Stimulated activated naive CD8-positive, alpha-beta T cell treated with anti-CD3 and anti-CD28 coated beads, Interleukin-15, Interleukin-2, amounts not matched to agents 100 U/mL and 50 U/mL, for 24 hours (primary cell): Measurements from ENCODE around the gene CMTM5.
"Not testable (repeated sequence)": the region's sequence is repeated elsewhere in the genome, so short reads cannot be mapped to it uniquely, and the experiment has no call there.

ENCODE experiments used
- ATAC-seq: fragments of 150-1000 bp; cut with Tn5 transposase; one replicate; pipeline ENCODE4 v1.10.0; 2021
- DNase-seq: peaks from one replicate; pipeline ENCODE4 v3.0.0; 2021

CMTM5 gene

GRCh38 chr14:23399136-23399535 lies 22.3 kb downstream of the CMTM5 start:
- ATAC-seq (no peak), DNase-seq (no peak)

GRCh38 chr14:23399591-23399990 lies 22.7 kb downstream of the CMTM5 start:
- DNase-seq (no peak), ATAC-seq (no peak)

GRCh38 chr14:23400496-23401149 lies 23.8 kb downstream of the CMTM5 start:
- not testable (repeated sequence) for DNase-seq, ATAC-seq

GRCh38 chr14:23401291-23401690 lies 24.4 kb downstream of the CMTM5 start:
- ATAC-seq, result no peak
- DNase-seq, result no peak

DNA sequence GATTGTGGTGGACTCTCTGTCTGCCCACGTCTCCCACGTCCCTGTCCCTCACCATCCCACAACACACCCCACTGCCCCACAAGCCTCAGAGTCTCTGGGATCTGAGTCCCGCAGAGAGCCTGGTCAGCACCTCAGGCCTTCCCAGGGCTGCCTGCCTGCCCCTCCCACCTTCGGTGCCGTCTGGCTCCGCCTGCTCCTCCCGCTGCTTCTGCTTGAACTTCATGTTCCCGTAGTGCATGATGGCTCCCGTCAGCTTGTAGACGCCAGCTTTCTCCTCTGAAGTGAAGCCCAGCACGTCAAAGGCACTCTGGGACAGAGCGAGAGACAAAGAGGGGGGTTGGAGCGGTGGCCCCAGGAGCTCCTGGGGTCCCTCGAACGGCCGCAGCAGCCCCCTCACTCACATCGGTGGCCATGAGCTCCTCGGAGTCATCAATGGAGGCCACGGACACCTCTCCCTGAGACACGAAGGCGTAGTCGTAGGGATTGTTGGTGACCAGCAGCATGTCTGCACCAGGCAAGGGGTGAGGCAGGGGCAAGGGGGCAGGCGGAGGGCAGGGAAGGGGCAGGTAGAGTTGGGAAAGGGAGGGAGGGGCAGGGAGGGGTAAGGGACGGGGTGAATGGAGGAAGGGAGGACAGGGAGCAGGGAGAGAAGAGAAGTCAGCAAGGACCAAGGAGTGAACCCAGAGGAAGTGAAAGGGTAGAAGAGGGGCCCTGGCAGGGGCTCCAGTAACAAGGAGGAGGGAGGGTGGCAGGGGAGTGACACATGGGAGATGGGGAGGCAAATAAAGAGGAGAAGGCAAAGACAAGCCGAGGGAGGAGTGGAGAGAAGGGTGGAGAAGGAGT lies 25.7 kb downstream of the CMTM5 start:
- DNase-seq (no peak), ATAC-seq (no peak)

DNA sequence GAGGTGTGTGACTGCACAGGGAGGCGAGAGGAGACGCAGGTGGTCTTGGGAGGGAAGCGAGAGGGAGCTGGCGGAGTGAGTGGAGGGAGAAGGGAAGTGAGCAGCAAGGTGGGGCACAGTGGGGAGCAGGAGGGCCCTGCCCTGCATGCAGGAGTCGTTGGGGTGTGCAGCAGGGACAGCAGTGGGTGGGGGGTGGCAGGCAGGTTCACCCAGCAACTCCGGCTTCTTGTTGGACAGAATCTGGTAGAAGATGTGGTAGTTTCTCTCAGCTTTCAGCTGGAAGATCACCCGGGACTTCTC lies 26.2 kb downstream of the CMTM5 start:
- DNase-seq (no peak), ATAC-seq (no peak)

- ATAC-seq (no peak), DNase-seq (no peak)
Measured at GRCh38 chr14:23403908-23404307, 27.1 kb downstream of the CMTM5 start.

GRCh38 chr14:23404331-23404900 lies 27.6 kb downstream of the CMTM5 start:
- no peak for DNase-seq
- ATAC-seq, result no peak

DNA sequence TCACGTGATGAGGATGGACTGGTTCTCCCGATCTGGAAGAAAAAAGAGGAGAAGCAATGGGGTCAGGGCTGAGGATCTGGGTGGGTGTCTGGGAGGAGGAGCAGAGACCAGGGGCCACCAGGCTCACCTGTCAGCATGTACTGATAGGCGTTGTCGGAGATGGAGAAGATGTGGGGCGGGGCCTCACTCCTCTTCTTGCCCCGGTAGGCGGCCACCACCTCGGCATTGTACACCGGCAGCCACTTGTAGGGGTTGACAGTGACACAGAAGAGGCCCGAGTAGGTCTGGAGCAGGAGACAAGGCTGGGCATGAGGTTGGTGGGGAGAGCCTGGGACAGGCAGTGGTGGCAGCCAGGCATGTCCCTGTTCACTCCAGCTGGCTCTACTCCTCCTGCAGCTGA lies 28.2 kb downstream of the CMTM5 start:
- DNase-seq (no peak), ATAC-seq (no peak)

DNA sequence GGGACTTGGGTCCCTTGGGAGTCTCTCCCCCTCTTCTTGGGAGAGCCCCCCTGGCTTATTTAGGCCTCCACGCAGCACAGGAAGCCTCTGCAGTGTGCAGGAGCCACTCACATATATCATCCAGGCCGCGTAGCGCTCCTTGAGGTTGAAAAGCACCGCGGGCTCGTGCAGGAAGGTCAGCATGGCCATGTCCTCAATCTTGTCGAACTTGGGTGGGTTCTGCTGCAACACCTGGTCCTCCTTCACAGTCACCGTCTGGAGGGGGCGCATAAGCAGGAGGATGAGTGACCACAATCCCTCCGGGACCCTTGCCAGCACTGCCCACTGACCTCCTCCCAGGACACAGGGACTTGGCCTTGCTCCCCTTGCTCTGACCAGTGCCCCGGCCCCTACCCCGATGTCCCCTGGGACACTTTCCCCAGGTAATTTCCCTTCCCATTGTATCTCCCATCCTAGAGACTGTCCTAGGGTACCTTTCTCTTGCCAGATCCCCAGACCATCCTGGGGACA lies 28.7 kb downstream of the CMTM5 start:
- ATAC-seq, result no peak
- DNase-seq, result no peak

- ATAC-seq (no peak), DNase-seq (no peak)
Measured at GRCh38 chr14:23406244-23406643, 29.4 kb downstream of the CMTM5 start.

DNA sequence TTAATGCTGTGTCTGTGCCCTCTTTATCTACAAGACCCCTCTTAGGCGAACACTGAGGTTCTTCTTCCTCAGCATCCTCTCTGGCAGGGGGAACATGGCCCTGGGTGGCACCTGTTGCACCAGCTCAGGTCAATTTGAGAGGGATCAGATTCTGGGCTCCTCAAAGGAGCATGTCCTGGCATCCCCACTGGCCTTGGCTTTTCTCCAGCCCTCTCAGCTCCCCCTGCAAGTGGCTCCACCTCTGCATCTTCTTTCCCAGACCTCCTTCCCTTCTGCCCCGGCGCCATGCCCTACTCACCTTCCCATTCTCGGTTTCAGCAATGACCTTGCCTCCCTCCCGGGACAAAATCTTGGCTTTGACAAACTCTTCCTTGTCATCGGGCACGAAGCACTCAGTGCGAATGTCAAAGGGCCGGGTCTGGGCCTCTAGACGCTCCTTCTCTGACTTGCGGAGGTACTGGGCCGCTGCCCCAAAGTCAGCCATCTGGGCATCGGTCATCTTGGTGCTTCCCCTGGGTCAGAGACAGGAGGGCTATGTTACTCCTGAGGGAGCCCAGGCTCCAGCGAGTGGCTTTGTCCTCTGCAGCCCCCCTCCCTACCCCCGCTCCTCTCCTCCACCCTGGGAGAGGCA lies 30.0 kb downstream of the CMTM5 start:
- ATAC-seq (no peak), DNase-seq (no peak)

DNA sequence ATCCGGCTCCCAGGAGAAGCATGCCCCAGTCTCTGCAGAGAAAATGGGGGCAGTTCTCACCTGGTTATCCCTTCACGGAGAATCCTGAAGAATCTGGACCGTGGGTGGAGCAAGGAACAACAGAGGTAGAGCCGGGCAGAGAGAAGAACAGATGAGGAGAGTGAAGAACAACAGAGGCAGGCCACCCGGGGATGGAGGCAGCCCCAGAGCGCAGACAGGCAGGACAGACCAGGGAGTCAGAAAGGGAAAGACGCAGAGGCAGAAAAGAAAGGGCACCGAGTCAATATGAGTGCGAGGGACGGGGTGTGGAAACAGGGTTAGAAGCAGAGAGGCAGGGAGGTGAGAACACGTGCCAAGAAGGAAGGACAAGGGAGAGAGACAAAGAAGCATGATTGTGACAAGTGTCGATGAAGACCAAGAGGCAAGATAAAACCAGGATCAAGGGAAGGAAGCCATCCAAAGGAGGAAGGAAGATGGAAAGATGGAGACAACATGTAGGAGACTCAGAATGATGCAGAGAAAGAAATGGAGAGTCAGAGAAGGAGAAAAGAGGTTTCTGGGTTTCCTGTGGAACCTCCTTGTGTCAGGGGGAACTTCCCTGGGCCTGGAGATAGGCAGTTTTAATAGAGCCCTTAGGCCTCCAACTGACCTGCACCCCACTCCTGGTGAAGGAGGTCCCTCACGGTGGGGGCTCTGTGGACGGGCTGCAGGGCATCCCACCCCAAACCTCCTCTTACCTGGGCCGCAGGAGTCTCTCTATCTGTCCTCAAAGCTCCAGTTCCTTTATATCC lies 30.9 kb downstream of the CMTM5 start, which contains the start of gene MYH6:
Gene MYH6, minus strand, starts transcription at position 758 of the 791 bp plus-strand sequence. CDS start 1,050 bp downstream, outside the sequence.
- no peak for ATAC-seq
- no peak for DNase-seq

- ATAC-seq (no peak), DNase-seq (no peak)
Measured at GRCh38 chr14:23408307-23408630, 31.4 kb downstream of the CMTM5 start.

DNA sequence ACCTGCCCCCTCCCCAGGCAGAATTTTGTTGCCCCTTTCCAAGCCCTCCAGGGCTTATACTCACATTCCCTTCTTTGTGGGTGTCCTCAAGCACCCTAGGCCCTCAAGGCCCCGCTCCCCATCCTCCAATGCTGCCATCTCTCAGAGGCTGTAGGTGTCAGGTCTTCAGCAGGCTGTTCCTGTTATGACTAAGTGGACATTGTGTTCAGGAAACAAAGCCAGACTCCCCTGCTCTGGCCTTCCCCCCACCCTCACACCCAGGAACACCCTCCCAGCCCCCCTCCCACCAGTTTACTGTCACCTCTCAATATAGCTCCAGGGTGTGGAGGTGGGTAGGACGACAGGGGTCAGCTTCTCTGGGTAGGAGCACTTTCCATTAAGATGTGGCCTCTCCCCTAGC lies 32.6 kb downstream of the CMTM5 start:
- no peak for ATAC-seq

DNA sequence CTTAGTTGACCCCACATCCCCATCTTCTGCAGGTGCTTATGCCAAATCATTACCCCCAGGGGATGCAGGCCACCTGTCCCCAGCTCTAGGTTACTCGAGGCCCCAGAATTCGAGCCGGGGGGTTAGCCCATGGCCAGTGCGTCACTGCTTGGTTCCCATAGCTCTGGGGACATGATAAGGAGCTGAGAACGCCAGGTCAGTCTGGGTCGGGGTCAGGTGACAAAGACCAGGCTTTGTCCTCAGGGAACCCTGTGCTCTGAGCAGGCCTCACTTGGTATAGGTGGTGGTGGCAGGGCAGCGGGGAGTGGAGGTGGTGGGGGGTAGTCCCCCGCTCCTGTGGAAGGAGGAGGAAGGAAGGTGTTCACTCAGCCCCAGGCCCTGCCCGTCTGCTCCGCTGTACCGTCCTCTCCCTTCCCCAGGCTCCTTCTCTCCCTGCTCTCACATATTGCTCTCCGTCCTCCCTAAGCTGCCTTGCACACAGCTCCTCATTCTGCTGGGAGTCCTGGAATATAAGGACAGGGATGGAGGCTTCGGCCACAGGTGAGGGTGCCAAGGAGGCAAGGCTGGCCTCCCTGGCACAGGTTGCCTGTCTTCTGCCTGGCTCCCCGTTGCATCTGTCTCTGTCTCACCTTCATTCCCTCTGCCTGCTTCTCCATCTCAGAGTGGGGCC lies 33.3 kb downstream of the CMTM5 start:
- ATAC-seq, result no peak
- DNase-seq, result no peak

More for the DNA sequence above, 32.6 kb downstream of the CMTM5 start:
- no peak for DNase-seq

GRCh38 chr14:23411563-23412525 lies 35.0 kb downstream of the CMTM5 start:
- no peak for DNase-seq
- no peak for ATAC-seq

- no peak for ATAC-seq
- no peak for DNase-seq
Measured at GRCh38 chr14:23413681-23414080, 36.8 kb downstream of the CMTM5 start.

GRCh38 chr14:23414254-23414653 lies 37.4 kb downstream of the CMTM5 start:
- DNase-seq, result no peak
- ATAC-seq, result no peak
